GM19351 (cell line): Measurements from ENCODE around the gene NR6A1.

ENCODE experiments used
- ATAC-seq: cut with Tn5 transposase; IDR thresholded peaks from one replicate; pipeline ENCODE4 v1.9.1; 2021; ENCODE audit warnings: mild to moderate bottlenecking, moderate library complexity; ENCODE audit not compliant: unreplicated experiment

The NR6A1 gene

DNA sequence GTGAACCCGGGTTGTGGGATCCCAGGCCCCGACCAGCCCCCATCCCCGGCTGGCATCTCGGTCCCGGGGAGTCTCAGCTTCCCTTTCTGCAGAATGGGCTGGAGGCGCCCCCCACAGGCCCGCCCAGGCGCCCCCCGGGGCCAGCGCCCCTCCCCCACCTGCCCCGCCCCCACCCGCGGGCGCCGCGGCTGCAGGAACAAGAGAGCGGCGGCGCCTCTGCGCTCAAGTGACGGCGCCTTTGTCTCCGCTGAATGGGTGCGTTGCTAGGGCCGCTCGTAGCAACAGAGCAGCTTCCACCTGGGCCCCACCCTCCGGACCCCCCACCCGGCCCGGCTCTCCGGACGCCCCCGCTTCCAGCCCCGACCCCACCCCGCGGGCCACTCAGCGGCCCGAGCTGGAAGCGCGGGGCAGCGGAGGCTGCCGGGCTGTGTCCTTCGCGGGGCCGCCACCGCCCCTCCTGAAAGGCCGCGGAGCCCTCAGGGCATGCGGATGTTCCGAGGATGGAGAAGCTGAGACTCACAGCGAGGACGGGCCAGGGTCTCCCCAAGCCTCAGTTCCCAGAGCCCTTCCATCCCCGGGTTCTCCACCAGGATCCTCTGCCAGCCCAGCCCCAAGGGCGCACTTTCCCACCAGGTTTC lies 293.3 kb downstream of the NR6A1 start:
- no peak for ATAC-seq

DNA sequence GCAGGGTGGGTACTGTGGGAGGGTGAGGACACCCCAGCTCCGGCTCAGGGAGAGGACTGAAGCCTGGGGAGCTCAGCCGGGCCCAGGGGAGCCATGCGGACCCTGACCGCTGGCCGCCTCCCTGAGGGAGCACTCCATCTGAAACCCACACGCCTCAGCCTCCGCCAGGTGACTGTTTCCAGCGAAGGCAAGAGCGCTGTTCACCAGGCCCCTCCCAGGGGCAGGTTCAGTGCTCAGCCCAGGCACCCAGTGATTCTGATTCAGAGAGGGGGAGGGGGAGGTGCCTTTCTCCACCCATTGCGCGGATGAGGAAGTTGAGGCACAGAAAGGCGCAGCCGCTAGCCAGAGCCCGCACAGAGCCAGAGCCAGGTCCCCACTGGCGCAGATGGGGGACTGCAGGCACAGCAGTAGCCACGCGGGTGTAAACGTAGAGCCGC lies 293.9 kb downstream of the NR6A1 start:
- no peak for ATAC-seq

DNA sequence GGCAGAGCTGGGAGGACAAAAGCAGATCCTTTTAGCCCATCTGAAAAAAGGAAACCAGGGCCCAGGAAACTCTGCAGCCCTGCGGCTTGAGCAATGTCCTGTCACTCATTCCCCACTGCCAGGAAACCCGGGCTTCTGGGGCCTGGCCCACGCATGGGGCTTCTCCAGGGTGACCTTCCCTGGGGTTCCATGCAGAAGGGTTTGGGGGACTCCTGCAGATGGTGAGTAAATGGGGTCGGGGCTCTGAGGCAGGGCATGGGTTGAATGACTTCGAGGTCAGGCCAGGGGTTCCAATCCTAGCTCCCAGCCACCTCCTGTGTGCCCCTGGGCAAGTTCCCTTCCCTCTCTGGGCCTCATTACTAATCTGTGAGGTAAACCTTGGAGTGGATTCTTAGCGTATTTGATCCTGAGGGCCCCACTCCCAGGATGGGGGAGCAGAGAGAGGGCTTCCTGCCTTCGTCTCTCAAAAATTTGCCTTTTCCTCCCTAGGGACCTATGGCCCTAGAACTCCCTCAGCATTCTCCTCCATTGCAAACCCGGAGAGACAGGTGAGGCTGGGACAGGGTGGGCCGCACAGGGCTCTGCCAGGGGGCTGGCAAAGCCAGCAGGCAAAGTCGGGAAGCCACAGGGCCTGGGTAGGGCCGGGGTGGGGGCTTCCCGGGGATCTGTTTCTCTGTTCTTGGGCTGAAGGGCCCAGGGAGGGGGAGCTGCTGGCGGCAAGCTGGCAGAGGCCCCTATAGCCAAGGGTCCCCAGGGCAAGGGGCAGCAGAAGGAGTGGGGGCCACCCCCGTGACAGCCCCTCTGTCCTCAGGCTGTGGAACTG lies 295.0 kb downstream of the NR6A1 start:
- no peak for ATAC-seq

DNA sequence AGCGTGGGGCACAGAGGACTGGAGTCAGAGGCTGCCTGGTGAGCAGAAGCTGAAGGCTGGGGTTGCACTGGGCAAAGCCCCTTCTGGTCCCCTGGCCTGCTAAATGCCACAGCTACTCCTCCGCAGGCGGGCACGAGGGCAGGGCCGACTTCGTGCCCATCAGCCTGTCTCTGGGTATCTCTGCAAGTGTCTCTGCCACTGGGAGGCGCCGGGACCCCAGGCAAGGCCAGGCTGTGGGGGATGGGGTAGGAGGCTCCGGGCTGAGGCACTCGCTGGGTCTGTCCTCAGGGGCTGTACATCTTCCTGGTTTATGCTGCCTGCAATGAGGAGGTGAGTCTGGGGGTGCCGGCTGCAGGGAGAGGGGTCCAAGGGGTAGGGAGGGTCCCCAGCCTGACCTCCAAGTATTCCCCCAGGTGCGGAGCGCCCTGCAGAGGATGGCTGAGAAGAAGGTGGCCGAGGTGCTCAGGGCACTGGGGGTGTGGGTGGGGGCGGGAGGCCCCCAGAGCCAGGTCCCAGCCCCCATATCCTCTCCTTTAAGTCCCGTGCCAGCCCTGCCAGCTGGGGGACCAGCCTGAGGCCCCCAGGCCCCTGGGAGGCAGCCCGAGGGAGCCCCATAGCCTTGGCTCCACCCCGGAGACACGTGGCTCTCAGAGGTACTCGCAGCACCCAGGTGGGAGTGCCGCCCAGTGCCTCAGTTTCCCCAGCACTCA lies 295.8 kb downstream of the NR6A1 start:
- no peak for ATAC-seq

DNA sequence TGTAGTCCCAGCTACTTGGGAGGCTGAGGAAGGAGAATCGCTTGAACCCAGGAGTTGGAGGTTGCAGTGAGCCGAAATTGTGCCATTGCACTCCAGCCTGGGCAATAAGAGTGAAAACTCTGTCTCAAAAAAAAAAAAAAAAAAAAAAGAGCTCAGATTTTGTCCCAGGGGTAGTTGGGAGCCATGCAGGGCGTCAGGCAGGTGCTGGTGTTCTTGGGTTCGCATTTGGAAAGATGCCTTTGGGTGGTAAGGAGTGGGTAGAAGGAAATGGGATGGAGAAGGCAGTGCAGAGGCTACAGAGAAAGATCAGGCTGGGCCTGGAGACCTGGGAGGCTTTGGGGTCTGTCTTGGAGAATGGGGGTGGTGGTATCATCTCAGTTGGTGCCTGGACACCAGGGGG lies 297.0 kb downstream of the NR6A1 start:
- no peak for ATAC-seq

DNA sequence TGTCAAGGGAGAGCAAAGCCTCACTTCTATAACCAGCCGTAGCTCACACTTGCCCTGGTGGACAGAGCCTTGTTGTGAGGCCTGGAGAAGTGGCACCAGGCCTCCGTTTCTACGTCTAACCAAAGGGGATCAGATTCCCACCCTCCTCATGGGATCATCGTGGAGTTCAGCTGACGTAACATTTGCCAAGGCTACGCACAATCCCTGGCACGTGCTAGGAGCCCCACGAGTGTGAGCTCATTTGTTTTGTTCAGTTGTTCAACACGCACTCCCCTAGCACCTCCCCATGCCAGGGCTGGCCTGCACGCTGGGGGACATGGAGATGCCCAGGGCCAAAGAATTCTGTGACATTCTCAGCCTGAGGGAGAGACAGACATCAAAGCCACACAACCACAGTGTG lies 297.8 kb downstream of the NR6A1 start:
- no peak for ATAC-seq

DNA sequence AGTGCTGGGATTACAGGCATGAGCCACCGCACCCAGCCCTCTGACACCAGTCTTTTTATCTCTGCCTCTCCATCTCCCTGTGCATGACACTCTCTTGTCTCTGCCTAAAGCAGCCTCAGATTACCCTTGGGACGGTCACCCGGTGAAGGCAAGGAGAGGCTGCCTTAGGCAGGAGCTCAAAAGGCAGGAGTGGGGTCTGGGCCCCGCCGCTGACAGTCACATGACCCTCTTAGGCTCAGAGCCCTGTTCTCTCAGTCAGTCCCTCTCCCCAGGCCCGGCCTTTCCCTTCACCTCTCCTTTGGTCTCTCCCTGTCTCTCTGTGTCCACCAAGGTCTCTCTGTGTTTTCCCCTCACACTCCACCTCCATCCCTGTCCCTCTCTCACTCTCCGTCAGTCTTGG lies 298.3 kb downstream of the NR6A1 start:
- ATAC-seq = no peak

DNA sequence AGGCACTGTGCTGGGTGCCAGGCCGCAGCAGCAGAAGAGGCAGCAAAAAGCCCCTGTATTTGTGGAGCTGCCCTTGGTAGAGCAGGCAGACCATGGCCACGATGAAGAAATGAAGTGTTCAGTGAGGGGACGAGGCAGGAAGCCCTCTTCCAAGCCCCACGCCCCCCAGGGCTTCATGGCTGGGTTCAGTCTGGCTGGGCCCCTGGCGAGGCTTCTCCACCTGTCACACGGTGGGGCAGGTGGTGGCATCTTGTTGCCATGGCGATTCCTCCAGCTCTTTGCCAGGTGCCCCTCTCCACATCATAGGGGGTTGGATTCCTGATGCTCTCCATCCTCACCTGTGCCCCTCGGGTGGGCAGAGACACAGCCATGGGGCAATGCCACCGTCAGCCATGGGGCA lies 299.4 kb downstream of the NR6A1 start:
- no peak for ATAC-seq

DNA sequence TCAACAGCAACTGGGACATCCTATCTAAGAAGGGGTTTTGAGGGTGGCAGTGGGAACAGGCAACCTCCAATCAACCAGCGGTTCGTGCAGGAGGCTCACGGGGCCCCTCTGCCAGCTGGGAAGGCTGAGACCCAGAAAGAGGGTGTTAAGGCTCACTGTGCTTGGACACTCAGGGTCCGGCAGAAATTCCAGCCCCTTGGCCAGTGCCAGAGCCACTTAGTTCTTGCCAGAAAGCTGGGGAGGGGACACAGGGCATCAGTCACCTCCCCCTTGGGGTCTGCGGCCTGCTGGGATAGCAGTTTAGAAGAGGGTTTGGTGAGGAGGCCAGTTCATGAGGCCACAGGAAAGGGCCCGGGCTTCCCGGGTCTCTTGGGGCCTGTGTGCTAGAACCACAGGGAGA lies 300.4 kb downstream of the NR6A1 start:
- ATAC-seq = no peak

DNA sequence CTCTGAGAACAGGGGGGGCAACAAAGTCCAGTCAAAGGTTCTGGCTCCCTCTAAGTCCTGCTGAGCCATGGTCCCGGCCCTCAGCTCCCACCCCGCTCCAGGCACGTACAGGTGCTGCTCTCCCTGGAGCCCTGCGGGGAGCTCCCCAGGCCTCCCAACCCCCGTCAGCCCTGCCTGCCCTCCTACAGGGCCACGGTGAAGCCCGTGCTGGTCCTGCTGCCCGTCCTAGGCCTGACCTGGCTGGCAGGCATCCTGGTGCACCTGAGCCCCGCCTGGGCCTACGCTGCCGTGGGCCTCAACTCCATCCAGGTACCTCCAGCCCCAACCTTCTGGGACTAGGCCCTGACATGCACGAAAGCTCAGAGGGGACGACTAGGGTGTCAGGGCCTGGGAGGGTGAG lies 300.8 kb downstream of the NR6A1 start:
- ATAC-seq = no peak

DNA sequence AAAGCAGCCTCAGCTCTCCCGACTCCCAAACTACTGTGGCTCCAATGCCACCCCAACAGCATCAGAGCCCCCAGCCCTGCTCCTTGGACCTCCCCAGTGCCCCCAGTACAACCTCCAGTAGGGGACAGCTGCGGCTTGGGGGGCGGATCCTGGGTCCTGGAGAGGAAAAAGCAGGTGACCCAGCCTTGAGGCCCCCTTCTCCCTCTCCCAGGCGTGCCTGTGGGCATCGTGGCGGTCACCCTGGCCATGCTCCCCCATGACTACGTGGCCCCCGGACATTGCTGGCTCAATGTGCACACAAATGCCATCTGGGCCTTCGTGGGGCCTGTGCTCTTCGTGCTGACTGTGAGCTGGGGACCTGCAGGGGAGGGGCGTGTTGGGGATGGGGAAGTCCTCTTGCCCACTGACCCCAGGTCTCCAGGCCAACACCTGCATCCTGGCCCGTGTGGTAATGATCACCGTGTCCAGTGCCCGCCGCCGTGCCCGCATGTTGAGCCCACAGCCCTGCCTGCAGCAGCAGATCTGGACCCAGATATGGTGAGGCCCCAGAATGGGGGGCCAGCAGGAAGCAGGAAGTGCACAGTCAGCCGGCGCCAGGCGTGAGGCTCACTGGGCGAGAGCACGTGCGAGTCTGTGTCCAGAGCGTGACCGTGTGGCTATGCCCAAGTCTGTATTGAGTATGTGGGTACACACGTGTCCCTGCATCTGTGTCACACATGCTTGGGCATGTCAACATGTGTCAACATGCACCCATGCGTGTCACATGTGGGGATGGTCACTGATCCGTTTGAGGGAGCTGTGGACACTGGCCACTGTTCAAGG lies 301.9 kb downstream of the NR6A1 start:
- no peak for ATAC-seq

DNA sequence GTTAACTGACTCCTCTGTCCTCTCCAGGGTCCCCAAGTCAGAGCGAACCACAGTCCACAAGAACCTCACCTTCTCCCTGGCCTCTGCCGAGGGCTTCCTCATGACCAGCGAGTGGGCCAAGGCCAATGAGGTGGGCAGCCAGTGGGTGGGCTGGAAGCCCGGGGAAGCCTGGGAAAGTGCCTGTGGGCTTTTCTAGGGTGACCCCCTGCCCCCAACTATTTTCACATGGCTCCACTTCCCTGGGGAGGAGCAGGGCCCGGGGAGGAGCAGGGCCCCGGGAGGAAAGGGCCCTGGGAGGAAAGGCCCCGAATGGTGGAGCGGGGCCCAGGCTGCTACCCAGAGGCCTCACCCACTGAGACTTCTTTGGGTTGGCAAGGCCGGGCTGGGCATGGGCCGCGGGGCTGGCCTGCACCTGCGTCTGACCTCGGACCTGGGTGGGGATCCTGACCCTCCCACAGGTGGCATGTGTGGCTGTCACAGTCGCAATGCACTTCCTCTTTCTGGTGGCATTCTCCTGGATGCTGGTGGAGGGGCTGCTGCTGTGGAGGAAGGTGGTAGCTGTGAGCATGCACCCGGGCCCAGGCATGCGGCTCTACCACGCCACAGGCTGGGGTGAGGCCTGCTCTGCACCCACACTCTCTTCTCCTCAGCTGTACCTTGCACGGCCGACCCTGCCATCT lies 302.9 kb downstream of the NR6A1 start:
- ATAC-seq = no peak

DNA sequence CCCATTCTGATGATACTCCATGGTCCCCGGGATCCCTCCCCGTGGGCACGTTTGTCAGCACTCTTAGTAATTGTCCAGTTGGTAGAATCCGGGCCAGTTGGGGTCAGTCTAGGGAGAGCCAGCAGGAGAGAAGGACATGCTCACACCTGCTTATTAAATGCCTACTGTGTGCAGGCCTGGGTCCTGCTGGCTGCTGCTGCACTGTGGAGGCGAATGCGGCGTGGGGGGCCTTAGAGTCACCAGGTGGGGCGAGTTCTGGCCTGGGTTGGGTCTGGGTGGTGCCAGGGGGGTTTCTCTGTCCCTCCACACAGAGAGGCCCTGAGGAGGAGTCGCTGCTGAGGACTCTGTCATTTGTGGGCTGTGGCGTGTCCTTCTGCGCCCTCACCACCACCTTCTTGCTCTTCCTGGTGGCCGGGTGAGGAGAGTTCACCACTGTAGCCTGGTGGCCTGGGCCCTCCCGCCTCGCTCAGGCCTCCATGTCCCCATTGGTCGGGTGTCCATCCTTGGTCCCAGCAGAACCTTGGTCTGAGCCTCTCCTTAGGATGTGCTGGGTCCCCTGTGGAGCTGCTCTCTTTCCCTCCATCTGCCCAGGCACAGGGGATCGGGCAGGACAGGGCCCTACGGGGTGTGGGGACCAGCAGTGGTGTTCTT lies 303.6 kb downstream of the NR6A1 start:
- ATAC-seq = no peak
